Adipocyte (in vitro differentiated cells): ENCODE measurements around the gene NTRK2.

Source experiments
- DNase-seq: peaks from one replicate; pipeline ENCODE4 v3.0.0-alpha.2; 2015; ENCODE audit warnings: low read depth
- H3K27me3 ChIP-seq: replicated peaks from 2 replicates; pipeline ENCODE4 v1.7.0; 2013; ENCODE audit warnings: mild to moderate bottlenecking, low read length, moderate library complexity; ENCODE audit not compliant: control insufficient read depth, insufficient read depth
- H3K36me3 ChIP-seq: 2 replicates; pipeline ENCODE4 v1.7.0; 2013; ENCODE audit warnings: low read length, mild to moderate bottlenecking, moderate library complexity; ENCODE audit not compliant: control insufficient read depth, insufficient read depth, severe bottlenecking
- H3K4me1 ChIP-seq: 2 replicates; pipeline ENCODE4 v1.7.0; 2013; ENCODE audit warnings: mild to moderate bottlenecking, low read length, moderate library complexity; ENCODE audit not compliant: control insufficient read depth, insufficient read depth
- H3K4me3 ChIP-seq: 2 replicates; pipeline ENCODE4 v1.7.0; 2013; ENCODE audit warnings: mild to moderate bottlenecking, low read length, moderate library complexity
- H3K9ac ChIP-seq: 2 replicates; pipeline ENCODE4 v1.7.0; 2013; ENCODE audit warnings: mild to moderate bottlenecking, low read length, moderate library complexity
- H3K9me3 ChIP-seq: 2 replicates; pipeline ENCODE4 v1.7.0; 2013; ENCODE audit warnings: mild to moderate bottlenecking, low read length, moderate library complexity; ENCODE audit not compliant: control insufficient read depth

NTRK2 gene

DNA sequence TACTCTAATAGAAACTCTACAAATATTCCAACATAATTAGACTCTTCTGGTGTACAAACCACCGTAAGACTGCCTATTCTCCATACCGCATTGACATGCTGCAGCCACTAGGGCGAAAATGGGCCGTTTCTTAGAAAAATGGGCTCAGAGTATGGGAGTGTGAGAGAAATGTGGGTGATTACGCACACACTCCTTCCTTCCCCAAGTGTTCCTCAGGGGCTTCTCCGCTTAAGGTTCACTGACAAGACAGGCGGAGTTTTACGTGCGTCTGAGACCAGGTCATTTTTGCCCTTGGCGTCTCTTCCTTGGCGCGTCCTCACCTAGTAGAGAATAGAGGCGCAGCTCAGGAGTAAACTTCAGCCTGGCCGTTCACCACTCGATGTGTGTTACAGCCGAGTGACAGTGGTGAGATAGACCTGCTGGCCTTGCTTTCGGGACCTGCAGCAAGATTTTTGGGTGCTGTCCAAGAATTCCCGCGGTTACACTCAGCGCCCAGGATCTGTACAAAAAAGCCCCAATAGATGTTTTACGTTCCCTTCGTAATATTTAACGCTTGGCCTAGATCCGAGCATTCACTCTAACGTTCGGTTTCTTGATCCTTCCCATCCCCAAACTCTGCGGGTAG lies 1.8 kb upstream of the NTRK2 start:
- H3K4me3 ChIP-seq: peak overlapping the region; percentile 81
- H3K9ac ChIP-seq: no peak overlapping the region
- DNase-seq: peak; percentile 10
- H3K36me3 ChIP-seq: no peaks in the 10 kb centered on the region
- H3K9me3 ChIP-seq: peaks cover 5% of the 10 kb centered on the region
- H3K4me1 ChIP-seq: peaks cover 12% of the 10 kb centered on the region
- H3K27me3 ChIP-seq: peaks cover 29% of the 10 kb centered on the region

DNA sequence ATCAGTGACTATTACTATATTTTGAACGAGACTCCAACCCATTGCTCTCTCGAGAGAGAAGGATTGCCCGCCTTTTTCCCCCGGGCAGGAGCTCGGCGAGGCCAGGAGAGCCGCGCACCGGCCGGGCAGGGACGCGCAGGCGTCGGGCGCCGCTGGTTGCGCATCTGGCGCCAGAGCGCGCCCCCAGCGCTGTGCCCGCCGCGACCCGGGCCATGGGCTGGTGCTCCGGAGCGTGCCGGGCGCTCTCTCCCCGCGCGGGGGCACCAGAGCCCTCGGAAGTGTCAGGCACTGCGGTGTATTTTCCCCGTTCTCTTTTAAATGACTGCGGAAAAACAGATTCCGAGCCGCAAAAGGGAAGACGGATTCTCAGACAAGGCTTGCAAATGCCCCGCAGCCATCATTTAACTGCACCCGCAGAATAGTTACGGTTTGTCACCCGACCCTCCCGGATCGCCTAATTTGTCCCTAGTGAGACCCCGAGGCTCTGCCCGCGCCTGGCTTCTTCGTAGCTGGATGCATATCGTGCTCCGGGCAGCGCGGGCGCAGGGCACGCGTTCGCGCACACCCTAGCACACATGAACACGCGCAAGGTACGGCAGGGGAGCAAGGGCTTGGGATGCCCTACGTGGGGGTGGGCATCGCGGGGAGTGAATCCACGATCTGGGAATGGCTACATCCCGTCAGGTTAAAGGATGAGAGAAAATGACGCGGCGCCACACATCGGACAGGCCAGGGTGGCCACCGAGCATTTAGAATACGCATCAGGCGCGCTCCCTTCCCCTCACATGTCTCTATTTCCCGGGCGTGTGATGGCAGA lies 1.1 kb upstream of the NTRK2 start:
- Histone ChIP-seq H3K9me3 (peaks cover 5% of the 10 kb centered on the region), H3K36me3 (no peaks in the 10 kb centered on the region), H3K4me3 (peak overlapping the region; percentile 81), H3K9ac (peak overlapping the region; percentile 46), H3K27me3 (peaks cover 29% of the 10 kb centered on the region), H3K4me1 (peaks cover 12% of the 10 kb centered on the region)
- DNase-seq: peak; percentile 62

GRCh38 chr9:84669013-84669287 lies 579 bp upstream of the NTRK2 start:
- no peak for DNase-seq
- Histone ChIP-seq H3K36me3 (no peaks in the 10 kb centered on the region), H3K4me3 (peak overlapping the region; percentile 81), H3K4me1 (peaks cover 12% of the 10 kb centered on the region), H3K9me3 (peaks cover 1% of the 10 kb centered on the region), H3K9ac (peak overlapping the region; percentile 46), H3K27me3 (peaks cover 29% of the 10 kb centered on the region)

DNA sequence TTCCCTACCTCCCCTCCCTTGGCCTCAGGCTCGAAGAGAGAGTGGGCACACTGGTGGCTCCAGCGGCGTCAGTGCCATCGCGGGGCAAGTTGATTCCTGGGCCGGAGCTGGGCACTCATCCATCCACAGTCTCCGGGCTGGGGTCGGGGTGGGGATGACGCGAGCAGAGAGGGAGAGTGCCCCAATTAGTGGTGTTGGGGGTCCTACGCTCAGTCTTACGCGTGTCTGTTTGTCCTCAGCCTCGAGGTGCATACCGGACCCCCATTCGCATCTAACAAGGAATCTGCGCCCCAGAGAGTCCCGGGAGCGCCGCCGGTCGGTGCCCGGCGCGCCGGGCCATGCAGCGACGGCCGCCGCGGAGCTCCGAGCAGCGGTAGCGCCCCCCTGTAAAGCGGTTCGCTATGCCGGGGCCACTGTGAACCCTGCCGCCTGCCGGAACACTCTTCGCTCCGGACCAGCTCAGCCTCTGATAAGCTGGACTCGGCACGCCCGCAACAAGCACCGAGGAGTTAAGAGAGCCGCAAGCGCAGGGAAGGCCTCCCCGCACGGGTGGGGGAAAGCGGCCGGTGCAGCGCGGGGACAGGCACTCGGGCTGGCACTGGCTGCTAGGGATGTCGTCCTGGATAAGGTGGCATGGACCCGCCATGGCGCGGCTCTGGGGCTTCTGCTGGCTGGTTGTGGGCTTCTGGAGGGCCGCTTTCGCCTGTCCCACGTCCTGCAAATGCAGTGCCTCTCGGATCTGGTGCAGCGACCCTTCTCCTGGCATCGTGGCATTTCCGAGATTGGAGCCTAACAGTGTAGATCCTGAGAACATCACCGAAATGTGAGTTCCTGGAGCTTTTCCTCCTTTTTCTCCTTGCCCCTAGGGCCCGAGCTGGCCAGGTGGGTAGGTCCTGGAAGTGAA lies 861 bp downstream of the NTRK2 start:
- H3K4me3 ChIP-seq: peak overlapping the region; percentile 81
- peaks cover 29% of the 10 kb centered on the region for H3K27me3 ChIP-seq
- peak overlapping the region; percentile 39 for H3K9ac ChIP-seq
- no peaks in the 10 kb centered on the region for H3K9me3 ChIP-seq
- peaks cover 12% of the 10 kb centered on the region for H3K4me1 ChIP-seq
- peak; percentile 1 for DNase-seq
- H3K36me3 ChIP-seq: no peaks in the 10 kb centered on the region

DNA sequence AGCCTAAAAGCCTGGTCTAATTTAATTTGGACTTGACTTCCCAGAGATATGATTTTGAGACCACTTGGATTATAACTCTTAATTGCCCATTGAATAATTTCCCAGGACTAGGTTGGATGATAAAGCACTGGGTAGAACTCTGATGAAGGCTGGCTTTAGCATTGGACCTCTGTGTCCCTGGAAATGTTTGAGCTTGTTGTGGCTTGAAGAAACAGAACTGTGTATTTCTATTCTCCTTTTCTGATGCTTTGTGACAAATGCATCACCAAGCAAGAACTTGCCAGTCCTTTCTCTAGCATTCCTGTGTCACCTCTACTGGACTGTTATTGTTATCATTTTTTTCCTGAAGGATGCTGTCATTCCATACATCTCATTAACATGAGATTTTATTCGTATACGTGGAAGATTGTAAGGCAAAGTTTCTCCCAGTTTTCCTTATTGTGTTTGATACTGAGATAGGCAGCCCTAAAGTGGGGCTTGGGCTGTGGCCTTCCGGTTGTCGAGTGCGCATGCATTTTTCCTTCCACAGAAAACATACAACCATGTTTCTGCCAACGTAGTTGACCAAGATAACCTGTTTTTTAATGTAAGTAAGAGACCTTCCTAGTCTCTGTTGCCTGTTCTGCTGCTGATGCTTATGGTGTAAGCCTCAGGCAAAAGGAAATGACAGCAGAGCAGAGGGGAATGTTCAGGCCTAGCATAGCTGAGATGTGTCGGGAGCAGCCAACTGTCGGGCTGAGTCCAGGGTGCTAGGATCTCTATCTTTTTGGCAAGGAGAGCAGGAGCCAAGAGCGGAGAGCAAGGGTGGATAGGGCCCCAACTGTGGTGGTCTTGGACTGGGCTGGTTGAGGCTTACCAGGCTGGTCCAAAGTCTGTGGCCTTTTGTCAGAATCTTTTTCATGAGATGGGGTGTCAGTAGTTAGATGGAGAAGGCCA lies 2.3 kb downstream of the NTRK2 start:
- Histone ChIP-seq H3K36me3 (no peaks in the 10 kb centered on the region), H3K9ac (no peak overlapping the region), H3K4me3 (no peak overlapping the region), H3K9me3 (no peaks in the 10 kb centered on the region), H3K27me3 (peaks cover 20% of the 10 kb centered on the region), H3K4me1 (peaks cover 12% of the 10 kb centered on the region)
- DNase-seq: no peak

DNA sequence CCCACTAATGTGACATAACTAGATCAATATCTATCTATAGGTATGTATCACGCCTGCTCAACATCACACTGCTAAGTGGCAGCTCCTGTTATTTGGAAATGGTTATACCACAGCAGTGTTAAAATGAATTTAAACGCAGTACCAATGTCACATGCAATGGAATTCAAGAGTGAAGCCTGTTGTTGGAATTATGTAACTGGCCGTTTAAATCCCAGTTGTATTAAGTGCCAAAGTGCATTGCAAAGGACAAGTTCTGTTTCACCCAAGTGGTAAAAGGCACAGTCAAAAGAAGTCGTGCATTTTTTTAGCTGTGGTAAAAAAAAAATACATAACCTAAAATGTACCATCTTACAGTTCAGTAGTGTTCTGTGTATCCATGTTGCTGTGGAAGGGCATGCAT lies 4.3 kb downstream of the NTRK2 start:
- Histone ChIP-seq H3K27me3 (peaks cover 18% of the 10 kb centered on the region), H3K4me3 (no peak overlapping the region)

GRCh38 chr9:84677080-84677479 lies 7.6 kb downstream of the NTRK2 start:
- Histone ChIP-seq H3K9ac (no peak overlapping the region), H3K4me1 (no peaks in the 10 kb centered on the region), H3K4me3 (no peak overlapping the region), H3K36me3 (no peaks in the 10 kb centered on the region), H3K27me3 (no peaks in the 10 kb centered on the region), H3K9me3 (no peaks in the 10 kb centered on the region)
- DNase-seq: no peak

More for the DNA sequence above, 4.3 kb downstream of the NTRK2 start:
- no peak overlapping the region for H3K9ac ChIP-seq
- H3K36me3 ChIP-seq: no peaks in the 10 kb centered on the region
- DNase-seq: no peak
- H3K9me3 ChIP-seq: no peaks in the 10 kb centered on the region
- H3K4me1 ChIP-seq: peaks cover 2% of the 10 kb centered on the region

DNA sequence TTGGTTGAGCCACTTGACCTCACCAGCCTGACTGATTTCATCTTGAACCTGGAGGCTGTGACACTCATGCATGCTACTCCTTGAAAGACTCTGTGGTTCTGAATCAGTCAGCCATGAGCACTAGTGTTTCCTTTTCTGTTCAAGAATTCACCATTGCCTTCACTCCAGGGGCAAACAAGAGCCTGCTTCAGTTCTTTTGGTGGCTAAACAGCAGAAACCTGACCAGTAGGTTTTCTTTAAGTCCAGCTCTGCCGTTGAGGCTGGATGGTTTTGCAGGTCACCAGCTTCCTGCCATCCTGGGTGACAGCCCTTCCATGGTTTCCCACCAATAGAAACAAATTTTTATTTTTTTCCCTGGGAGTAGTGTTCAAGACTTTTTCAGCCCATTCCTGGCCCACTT lies 10.0 kb downstream of the NTRK2 start:
- no peak overlapping the region for H3K9ac ChIP-seq
- H3K9me3 ChIP-seq: no peaks in the 10 kb centered on the region
- H3K4me1 ChIP-seq: no peaks in the 10 kb centered on the region
- H3K4me3 ChIP-seq: no peak overlapping the region
- no peaks in the 10 kb centered on the region for H3K36me3 ChIP-seq
- H3K27me3 ChIP-seq: no peaks in the 10 kb centered on the region
- DNase-seq: no peak

DNA sequence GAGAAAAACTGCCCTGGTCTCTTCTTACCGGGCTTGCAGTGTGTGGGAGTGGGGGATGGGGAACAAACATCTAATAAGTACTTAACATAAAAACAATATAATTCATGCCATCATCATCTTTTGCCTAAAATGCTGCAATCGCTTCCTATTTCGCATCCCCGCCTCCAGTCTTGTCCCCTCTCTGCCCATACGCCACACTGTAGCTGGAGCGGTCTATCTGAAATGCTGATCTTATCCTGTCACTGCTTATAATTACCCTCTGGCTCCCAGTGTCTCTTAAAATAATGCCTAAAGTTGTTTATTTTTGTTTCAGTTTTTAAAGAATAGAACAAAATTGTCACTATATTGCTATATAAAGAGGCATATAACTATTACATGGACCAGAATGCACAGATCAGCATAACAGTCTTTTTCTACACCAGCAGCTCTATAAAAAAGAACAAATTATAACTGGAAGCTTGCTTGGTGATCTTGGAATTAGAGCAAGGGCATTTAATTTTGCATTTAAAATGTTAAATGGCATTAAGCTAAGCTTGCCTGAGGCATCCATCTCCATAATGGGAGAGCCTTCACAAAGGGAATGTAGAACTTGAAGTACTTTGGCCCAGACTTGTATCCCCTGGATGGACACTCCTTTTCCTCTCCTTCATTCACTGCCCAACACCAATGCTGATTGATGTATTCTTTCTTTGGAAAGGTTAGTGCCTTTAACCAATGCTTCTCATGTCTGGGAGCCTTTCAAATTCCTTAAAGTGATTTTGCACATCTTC lies 12.2 kb downstream of the NTRK2 start:
- Histone ChIP-seq H3K27me3 (no peaks in the 10 kb centered on the region), H3K4me3 (no peak overlapping the region), H3K9me3 (no peaks in the 10 kb centered on the region), H3K36me3 (no peaks in the 10 kb centered on the region), H3K4me1 (no peaks in the 10 kb centered on the region), H3K9ac (no peak overlapping the region)
- DNase-seq: no peak

DNA sequence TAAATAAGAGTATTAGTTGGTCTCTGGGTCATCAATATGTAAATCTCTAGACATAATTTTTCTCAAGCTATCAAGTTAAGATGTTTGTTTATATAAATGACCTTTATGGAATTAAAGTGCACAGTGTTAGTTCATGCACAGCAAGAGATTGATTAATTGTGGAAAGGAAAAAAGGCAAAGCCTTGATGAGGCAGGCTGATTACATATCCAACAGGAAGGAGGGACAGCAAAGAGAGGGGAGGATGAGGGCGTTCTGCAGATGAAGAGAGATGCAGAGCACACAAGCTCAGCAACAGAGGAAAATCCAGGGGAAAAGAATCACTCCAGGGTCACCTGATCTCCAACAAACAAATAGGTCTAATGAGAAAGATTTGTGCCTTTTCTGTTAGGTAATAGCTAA lies 16.5 kb downstream of the NTRK2 start:
- H3K27me3 ChIP-seq: no peaks in the 10 kb centered on the region
- no peak for DNase-seq
- H3K4me1 ChIP-seq: no peaks in the 10 kb centered on the region
- H3K9me3 ChIP-seq: no peaks in the 10 kb centered on the region
- H3K9ac ChIP-seq: no peak overlapping the region
- H3K36me3 ChIP-seq: no peaks in the 10 kb centered on the region
- no peak overlapping the region for H3K4me3 ChIP-seq
